Left ventricle myocardium inferior (tissue), 1 donor: ENCODE results near the gene CTBP2. TPM values are rescaled to one million over a fixed set of nuclear protein-coding genes. Genes with fewer than 3 reads are reported as not detected.

Source experiments
- DNase-seq: peaks from one replicate; pipeline ENCODE4 v3.0.0-alpha.2; 2020
- H3K27ac ChIP-seq: fragments of 200-600 bp; replicated peaks from 2 replicates; pipeline ENCODE4 v1.8.0; 2021
- H3K27me3 ChIP-seq: fragments of 200-600 bp; 2 replicates; pipeline ENCODE4 v1.8.0; 2021; ENCODE audit warnings: low read depth
- H3K36me3 ChIP-seq: fragments of 200-600 bp; 2 replicates; pipeline ENCODE4 v1.8.0; 2021
- H3K4me1 ChIP-seq: fragments of 200-600 bp; 2 replicates; pipeline ENCODE4 v1.8.0; 2021
- H3K4me3 ChIP-seq: fragments of 200-600 bp; 2 replicates; pipeline ENCODE4 v1.8.0; 2021; ENCODE audit warnings: mild to moderate bottlenecking, moderate library complexity
- H3K9me3 ChIP-seq: fragments of 200-600 bp; replicated peaks from 2 replicates; pipeline ENCODE4 v1.8.0; 2021
- CTCF ChIP-seq: fragments of 200-600 bp; IDR thresholded peaks from 2 replicates; pipeline ENCODE4 v1.8.0; 2021; ENCODE audit warnings: antibody characterized with exemption, mild to moderate bottlenecking, borderline replicate concordance
- intact Hi-C: fragments of 100-400 bp; cut with micrococcal nuclease; formaldehyde crosslinking; loops from one replicate; pipeline ENCODE4 v1.11.0; 2022
- total RNA-seq: library from RNA; stranded (reverse); fragmentation: NEBNext Ultra II Directional; extraction: Animal tissue kit (Norgen Biotek cat#: 25700); gene quantifications from one replicate; pipeline ENCODE4 v1.2.1, GENCODE V29; 2021
- donor health status: DM: no; HTN: yes; CAD: no; lungs with severe emphysema.

CTBP2 gene
- total RNA-seq, 1 donor from 2014 or later, result 29.1 TPM

GRCh38 chr10:125199270-125199669, 38.9 kb upstream of the CTBP2 start:
- intact Hi-C loops, result no loop called here
- H3K27me3 ChIP-seq, result peaks cover 13% of the 10 kb centered on the region
- H3K4me3 ChIP-seq, result no peak overlapping the region
- no peak for TF ChIP-seq CTCF
- no peak for DNase-seq
- H3K4me1 ChIP-seq, result no peaks in the 10 kb centered on the region
- no peaks in the 10 kb centered on the region for H3K36me3 ChIP-seq
- no peaks in the 10 kb centered on the region for H3K9me3 ChIP-seq
- no peak overlapping the region for H3K27ac ChIP-seq

GRCh38 chr10:125194814-125195213, 34.5 kb upstream of the CTBP2 start:
- peaks cover 7% of the 10 kb centered on the region for H3K27me3 ChIP-seq
- no peaks in the 10 kb centered on the region for H3K9me3 ChIP-seq
- no peaks in the 10 kb centered on the region for H3K36me3 ChIP-seq
- no peaks in the 10 kb centered on the region for H3K4me1 ChIP-seq
- no peak for DNase-seq
- no peak overlapping the region for H3K27ac ChIP-seq
- intact Hi-C loops, result no loop called here
- no peak overlapping the region for H3K4me3 ChIP-seq
- no peak for TF ChIP-seq CTCF

- Histone ChIP-seq H3K27ac (no peak overlapping the region), H3K9me3 (no peaks in the 10 kb centered on the region), H3K36me3 (no peaks in the 10 kb centered on the region), H3K4me3 (no peak overlapping the region), H3K27me3 (peaks cover 8% of the 10 kb centered on the region), H3K4me1 (no peaks in the 10 kb centered on the region)
- no peak for DNase-seq
- TF ChIP-seq CTCF, result no peak
- intact Hi-C loops, result no loop called here
These were observed 33.0 kb upstream of the CTBP2 start for GRCh38 chr10:125193306-125193877.

GRCh38 chr10:125192620-125193019, 32.3 kb upstream of the CTBP2 start:
- Histone ChIP-seq H3K4me3 (no peak overlapping the region), H3K27ac (no peak overlapping the region), H3K9me3 (no peaks in the 10 kb centered on the region), H3K36me3 (no peaks in the 10 kb centered on the region), H3K27me3 (peaks cover 12% of the 10 kb centered on the region), H3K4me1 (no peaks in the 10 kb centered on the region)
- intact Hi-C loops, result no loop called here
- no peak for TF ChIP-seq CTCF
- DNase-seq, result no peak

- no peak overlapping the region for H3K27ac ChIP-seq
- DNase-seq, result no peak
- H3K4me3 ChIP-seq, result no peak overlapping the region
- intact Hi-C loops, result no loop called here
- no peaks in the 10 kb centered on the region for H3K9me3 ChIP-seq
- H3K36me3 ChIP-seq, result no peaks in the 10 kb centered on the region
- H3K27me3 ChIP-seq, result peaks cover 16% of the 10 kb centered on the region
- no peaks in the 10 kb centered on the region for H3K4me1 ChIP-seq
- no peak for TF ChIP-seq CTCF
These were observed 31.6 kb upstream of the CTBP2 start for GRCh38 chr10:125192005-125192404.
